K562 (cell line): Measurements from ENCODE around the gene RCE1. TPM values are rescaled to one million over a fixed set of nuclear protein-coding genes. Genes with fewer than 3 reads are reported as not detected.

Experiments used
- NBN ChIP-seq: fragments of 450-650 bp; IDR thresholded peaks from 2 replicates; pipeline ENCODE4 v1.6.1; 2016; ENCODE audit warnings: low read depth, mild to moderate bottlenecking
- TAF15 ChIP-seq: fragments of 200-400 bp; formaldehyde crosslinking; IDR thresholded peaks from 2 replicates; pipeline ENCODE4 v1.6.1; 2017; ENCODE audit warnings: mild to moderate bottlenecking, low read depth, low read length, moderate library complexity
- ZNF239 ChIP-seq: fragments of 250-450 bp; sonication (Bioruptor Pico); IDR thresholded peaks from 2 replicates; pipeline ENCODE4 v1.4.0; 2020; ENCODE audit warnings: mild to moderate bottlenecking
- polyA plus RNA-seq, 8 experiments: library from polyadenylated mRNA; depleted of rRNA in 4 of 8; stranded (reverse) in 5 of 8; unstranded in 3 of 8; fragments of >200 nt; fragmentation: Nextera tagmentation in 2 of 8; fragmentation: Illumina TruSeq in 1 of 8; extraction: Ambion mirVana in 2 of 8; extraction: Trizol in 1 of 8; gene quantifications; 2 replicates each; pipeline versions ENCODE4 v1.2.1 to v1.2.3, GENCODE V29; 2011 to 2014; ENCODE audit warnings: inconsistent platforms in 1 of 8, missing spikeins in 1 of 8
- total RNA-seq, 7 experiments: library from RNA; depleted of rRNA in 6 of 7; stranded (reverse); fragments of >200 nt in 6 of 7; fragmentation: Illumina TruSeq in 2 of 7; extraction: Trizol in 2 of 7; gene quantifications; 2 replicates each; pipeline versions ENCODE4 v1.2.1 to v1.2.3, GENCODE V29; 2011 to 2021; ENCODE audit warnings: low replicate concordance in 1 of 7
- TF ChIP-seq, protein P1 (sequence below): sonication (generic); formaldehyde crosslinking; IDR thresholded peaks from 2 replicates; pipeline ENCODE4 v1.8.0; 2023; ENCODE audit warnings: mild to moderate bottlenecking, missing genetic modification reagents
- TF ChIP-seq, protein P2 (sequence below), 2 experiments: fragments of 450-650 bp in 1 of 2; sonication (generic) in 1 of 2; formaldehyde crosslinking in 1 of 2; IDR thresholded peaks; 2 replicates each; pipeline versions ENCODE4 v1.7.1 to v1.9.0; 2016 to 2022; ENCODE audit warnings: inconsistent platforms in 1 of 2, mild to moderate bottlenecking in 1 of 2, missing genetic modification reagents in 1 of 2

Gene RCE1
- total and polyA plus RNA-seq, 9 of the 15 experiments (the other 6 are each of a cell fraction or from before 2014, with no cell fraction given): 0.75 to 41.5 (median 15.1) TPM

DNA sequence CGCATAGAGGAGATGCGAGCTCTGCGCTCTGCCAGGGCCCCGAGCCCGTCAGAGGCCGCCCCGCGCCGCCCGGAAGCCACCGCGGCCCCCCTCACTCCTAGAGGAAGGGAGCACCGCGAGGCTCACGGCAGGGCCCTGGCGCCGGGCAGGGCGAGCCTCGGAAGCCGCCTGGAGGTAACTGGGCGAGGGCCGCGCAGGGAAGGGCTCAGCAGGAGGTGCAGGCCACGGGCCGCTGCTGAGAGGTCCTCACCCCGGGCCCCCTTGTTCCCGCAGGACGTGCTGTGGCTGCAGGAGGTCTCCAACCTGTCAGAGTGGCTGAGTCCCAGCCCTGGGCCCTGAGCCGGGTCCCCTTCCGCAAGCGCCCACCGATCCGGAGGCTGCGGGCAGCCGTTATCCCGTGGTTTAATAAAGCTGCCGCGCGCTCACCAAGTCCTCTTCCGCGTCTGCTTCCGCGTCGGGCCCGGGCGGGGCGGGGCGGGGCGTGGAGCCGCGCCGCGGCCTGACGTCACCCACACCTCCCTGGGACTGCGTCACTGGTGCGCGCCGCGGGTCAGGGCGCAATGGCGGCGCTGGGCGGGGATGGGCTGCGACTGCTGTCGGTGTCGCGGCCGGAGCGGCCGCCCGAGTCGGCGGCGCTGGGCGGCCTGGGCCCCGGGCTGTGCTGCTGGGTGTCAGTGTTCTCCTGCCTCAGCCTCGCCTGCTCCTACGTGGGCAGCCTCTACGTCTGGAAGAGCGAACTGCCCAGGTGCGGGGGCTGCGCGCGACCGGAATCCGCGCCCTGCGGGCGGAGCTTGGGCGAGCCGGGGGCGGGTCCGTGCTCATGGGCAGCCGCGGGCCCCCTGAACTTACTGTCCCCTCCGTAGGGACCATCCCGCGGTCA is at the start of gene RCE1 (continued):
- TF ChIP-seq, protein P1, sequence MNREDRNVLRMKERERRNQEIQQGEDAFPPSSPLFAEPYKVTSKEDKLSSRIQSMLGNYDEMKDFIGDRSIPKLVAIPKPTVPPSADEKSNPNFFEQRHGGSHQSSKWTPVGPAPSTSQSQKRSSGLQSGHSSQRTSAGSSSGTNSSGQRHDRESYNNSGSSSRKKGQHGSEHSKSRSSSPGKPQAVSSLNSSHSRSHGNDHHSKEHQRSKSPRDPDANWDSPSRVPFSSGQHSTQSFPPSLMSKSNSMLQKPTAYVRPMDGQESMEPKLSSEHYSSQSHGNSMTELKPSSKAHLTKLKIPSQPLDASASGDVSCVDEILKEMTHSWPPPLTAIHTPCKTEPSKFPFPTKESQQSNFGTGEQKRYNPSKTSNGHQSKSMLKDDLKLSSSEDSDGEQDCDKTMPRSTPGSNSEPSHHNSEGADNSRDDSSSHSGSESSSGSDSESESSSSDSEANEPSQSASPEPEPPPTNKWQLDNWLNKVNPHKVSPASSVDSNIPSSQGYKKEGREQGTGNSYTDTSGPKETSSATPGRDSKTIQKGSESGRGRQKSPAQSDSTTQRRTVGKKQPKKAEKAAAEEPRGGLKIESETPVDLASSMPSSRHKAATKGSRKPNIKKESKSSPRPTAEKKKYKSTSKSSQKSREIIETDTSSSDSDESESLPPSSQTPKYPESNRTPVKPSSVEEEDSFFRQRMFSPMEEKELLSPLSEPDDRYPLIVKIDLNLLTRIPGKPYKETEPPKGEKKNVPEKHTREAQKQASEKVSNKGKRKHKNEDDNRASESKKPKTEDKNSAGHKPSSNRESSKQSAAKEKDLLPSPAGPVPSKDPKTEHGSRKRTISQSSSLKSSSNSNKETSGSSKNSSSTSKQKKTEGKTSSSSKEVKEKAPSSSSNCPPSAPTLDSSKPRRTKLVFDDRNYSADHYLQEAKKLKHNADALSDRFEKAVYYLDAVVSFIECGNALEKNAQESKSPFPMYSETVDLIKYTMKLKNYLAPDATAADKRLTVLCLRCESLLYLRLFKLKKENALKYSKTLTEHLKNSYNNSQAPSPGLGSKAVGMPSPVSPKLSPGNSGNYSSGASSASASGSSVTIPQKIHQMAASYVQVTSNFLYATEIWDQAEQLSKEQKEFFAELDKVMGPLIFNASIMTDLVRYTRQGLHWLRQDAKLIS: peak; percentile 59; the same call in 1 of the 2 replicates
- TF ChIP-seq TAF15: no peak
- TF ChIP-seq, protein P2, sequence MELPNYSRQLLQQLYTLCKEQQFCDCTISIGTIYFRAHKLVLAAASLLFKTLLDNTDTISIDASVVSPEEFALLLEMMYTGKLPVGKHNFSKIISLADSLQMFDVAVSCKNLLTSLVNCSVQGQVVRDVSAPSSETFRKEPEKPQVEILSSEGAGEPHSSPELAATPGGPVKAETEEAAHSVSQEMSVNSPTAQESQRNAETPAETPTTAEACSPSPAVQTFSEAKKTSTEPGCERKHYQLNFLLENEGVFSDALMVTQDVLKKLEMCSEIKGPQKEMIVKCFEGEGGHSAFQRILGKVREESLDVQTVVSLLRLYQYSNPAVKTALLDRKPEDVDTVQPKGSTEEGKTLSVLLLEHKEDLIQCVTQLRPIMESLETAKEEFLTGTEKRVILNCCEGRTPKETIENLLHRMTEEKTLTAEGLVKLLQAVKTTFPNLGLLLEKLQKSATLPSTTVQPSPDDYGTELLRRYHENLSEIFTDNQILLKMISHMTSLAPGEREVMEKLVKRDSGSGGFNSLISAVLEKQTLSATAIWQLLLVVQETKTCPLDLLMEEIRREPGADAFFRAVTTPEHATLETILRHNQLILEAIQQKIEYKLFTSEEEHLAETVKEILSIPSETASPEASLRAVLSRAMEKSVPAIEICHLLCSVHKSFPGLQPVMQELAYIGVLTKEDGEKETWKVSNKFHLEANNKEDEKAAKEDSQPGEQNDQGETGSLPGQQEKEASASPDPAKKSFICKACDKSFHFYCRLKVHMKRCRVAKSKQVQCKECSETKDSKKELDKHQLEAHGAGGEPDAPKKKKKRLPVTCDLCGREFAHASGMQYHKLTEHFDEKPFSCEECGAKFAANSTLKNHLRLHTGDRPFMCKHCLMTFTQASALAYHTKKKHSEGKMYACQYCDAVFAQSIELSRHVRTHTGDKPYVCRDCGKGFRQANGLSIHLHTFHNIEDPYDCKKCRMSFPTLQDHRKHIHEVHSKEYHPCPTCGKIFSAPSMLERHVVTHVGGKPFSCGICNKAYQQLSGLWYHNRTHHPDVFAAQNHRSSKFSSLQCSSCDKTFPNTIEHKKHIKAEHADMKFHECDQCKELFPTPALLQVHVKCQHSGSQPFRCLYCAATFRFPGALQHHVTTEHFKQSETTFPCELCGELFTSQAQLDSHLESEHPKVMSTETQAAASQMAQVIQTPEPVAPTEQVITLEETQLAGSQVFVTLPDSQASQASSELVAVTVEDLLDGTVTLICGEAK (IDR thresholded peaks at IDR 0.05): peak; percentile 79
- TF ChIP-seq, protein P2 (CRISPR knock-in tag; IDR thresholded peaks at IDR 0.05): peak; percentile 62; the same call in 1 of the 2 replicates
- TF ChIP-seq ZNF239: no peak
- 0 out of 2 replicates have a peak, but pooled peaks have one; percentile 19 for TF ChIP-seq NBN
